GM20431 (cell line): ENCODE measurements around the gene IRAK1.

ENCODE experiments used
- in situ Hi-C: fragments of 300-500 bp; cut with MseI, MboI; formaldehyde crosslinking; loops from one replicate; pipeline ENCODE4 v1.15.0; 2020; ENCODE audit warnings: low sequenced_read_pairs; ENCODE audit not compliant: unreplicated experiment

Gene IRAK1

DNA sequence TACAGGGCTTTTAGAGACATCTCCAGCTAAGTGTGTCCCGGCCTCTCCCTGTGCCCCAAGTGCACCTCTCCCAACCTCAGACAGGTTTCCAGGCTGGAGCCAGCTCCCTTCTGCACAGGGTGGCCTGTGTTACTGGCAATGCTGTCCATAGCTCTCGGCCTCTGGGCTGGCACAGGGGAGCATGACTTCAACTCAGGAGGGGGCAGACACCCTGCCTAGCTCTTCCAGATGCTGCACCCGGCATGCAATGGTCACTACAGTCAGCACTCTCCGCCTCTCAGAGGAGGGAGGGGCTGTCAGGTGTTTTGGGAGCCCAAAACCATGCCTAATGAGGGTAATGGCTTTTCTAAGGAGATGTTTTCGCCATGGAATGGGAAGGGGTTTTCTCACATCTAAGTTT, 2.4 kb upstream of the IRAK1 start:
- in situ Hi-C loops, result no loop called here

DNA sequence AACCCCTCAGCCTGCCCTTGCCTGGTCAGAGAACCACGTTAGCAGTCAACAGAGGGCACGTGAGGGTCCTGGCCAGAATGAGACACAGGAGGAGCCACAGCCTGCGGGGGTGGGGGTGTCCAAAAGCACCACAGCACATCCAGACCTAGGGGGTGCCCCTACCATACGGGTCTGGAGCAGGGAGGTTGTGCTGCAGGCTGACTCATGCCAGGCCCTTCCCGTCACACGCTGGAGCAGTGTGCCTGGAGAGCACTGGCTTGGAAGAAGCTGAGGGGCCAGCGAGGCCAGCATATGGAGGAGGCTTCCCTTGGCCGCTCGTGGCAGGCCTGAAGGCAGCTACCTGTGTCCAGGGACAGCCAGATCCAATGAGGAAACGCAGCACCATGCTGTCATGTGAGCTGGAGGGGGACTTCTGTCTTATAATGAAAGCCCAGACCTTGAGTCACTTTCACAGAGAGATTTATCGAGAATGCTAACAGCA, 1.5 kb upstream of the IRAK1 start:
- in situ Hi-C loops, result no loop called here

GRCh38 chrX:154020536-154021115, 924 bp upstream of the IRAK1 start:
- in situ Hi-C loops, result no loop called here

DNA sequence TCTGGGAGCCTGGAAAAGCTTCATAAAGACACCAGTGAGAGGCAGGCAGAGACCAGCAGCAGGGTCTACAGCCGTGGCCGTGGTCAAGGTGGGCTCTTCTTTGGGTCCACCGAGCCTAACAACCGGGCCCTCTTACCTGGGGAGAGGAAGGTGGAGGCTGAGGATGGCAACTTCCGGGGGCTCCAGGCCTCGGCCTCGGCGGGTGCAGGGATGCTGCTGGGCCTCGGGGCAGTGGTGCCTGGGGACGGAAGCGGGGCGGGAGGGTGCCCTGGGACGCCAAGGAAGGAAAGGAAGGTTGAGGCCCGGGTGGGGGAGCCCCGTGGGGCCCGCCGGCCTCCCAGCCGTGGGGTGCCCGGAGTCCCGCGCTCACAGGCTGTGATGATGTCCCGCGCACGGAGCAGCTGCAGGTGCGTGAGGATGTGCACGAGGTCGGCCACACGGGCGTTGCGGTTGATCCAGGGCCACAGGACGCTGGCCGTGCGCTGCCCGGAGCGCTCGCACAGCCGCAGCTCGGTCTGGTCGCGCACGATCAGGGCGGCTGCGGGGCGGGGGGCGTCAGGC, 561 bp downstream of the IRAK1 start:
- in situ Hi-C loops, result no loop called here

- in situ Hi-C loops, result no loop called here
These were observed 1.1 kb downstream of the IRAK1 start for GRCh38 chrX:154018518-154019060.

GRCh38 chrX:154017766-154018517, 1.8 kb downstream of the IRAK1 start:
- in situ Hi-C loops, result no loop called here

- in situ Hi-C loops, result no loop called here
These were observed 3.2 kb downstream of the IRAK1 start for GRCh38 chrX:154016366-154017076.

DNA sequence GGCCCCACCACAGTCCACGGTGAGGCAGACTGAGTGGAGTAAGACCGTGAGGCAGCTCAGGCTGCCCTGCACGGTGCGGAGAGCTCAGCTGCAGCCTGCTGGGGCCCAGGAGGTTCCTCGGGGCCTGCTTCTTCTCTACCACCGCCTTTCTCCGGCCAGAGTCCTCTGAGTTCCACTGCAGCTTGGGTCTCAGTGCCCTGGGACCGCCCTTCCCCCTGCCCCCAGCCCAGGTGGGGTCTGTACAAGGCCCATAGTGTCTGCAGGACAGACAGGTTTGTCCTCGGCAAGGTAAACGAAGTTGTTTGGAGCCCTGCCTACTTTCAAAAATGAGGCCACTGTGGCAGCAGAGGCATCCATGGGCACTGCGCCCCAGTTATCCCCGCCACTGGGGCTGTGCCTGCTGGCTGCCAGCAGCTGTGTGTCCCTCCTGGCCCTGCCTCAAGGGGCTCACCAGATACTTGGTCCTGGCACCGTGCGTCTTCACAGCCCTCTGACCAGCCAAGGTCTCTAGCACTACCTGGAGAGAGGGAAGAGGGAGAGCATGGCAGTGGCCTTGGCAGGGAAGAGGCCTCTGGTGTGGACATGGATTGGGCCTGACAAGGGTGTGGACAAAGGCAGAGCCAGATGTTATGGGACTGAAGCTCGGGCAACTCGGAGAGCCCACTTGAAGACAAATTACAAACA, 4.0 kb downstream of the IRAK1 start:
- in situ Hi-C loops, result no loop called here

DNA sequence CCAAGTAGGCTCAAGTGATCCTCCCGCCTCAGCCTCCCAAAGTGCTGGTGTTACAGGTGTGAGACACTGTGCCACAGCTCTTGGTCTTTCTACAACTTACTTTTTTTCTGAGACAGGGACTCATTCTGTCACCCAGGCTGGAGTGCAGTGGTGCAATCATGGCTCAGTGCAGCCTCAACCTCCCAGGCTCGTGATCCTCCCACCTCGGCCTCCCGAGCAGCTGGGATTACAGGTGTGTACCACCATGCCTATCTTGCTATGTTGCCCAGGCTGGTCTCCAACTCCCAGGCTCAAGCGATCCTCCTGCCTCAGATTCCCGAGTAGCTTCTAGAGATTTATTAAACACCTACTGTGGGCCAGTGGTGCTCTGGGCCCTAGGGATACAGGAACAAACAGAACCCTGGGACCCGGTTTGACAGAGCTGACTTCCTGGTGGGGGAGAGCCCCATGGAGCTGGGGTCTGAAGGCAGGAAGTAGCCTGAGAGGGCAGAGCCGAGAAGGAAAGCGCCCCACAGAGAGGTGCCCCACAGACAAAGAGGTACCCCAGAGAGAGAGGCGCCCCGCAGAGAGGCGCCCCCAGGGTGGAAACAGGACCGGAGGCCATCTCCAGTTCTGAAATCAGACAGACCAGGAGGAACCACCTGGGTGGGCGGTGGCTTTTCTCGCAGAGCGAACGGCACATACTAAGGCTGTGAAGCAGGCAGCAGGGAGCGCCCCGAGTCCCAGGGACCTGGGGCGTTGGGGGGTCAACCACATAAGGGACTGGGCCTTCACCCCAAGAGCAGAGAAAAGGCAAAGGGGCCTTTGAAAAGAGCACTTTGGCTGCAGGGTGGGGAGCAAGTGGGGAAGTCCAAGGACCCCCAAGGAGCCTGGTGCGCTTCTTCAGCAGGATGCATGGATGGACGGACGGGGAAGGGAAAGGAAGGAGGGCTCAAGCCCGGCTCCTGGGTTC, 5.0 kb downstream of the IRAK1 start:
- in situ Hi-C loops, result no loop called here

DNA sequence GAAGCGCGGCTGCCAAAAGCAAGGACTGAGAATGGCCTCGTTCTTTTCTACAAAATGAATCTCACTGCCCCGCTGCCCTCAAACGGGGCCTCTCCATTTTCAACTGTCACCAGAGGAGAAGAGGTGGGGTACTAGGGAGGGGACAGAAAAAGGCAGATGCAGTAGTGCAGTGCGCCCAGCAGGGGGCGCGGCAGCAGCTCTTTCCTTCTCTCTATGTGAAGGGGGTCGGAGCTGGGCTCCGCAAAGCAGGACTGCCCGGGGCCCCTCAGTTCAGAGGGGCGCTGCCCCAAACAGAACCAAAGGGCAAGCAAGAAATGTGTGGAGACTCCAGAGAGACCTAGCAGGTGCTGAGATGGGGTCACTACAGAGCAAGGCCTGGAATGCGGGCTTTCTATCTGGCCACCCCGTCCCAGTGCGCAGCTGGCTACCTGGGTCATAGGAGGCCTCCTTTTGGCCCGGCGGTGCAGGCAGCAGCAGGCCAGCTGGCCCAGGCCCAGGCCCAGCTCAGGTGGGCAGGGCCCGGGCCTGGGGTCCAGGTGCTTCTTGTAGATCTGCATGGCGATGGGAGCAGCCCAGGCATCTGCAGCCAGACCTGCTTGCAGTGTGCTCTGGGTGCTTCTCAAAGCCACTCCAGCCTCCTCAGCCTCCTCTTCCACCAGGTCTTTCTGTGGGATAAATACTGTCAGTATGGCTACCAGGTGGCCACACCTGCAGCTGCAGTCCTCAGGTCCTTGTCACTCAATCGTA, 5.9 kb downstream of the IRAK1 start:
- in situ Hi-C loops, result no loop called here

GRCh38 chrX:154013001-154013421, 6.7 kb downstream of the IRAK1 start:
- in situ Hi-C loops, result no loop called here

DNA sequence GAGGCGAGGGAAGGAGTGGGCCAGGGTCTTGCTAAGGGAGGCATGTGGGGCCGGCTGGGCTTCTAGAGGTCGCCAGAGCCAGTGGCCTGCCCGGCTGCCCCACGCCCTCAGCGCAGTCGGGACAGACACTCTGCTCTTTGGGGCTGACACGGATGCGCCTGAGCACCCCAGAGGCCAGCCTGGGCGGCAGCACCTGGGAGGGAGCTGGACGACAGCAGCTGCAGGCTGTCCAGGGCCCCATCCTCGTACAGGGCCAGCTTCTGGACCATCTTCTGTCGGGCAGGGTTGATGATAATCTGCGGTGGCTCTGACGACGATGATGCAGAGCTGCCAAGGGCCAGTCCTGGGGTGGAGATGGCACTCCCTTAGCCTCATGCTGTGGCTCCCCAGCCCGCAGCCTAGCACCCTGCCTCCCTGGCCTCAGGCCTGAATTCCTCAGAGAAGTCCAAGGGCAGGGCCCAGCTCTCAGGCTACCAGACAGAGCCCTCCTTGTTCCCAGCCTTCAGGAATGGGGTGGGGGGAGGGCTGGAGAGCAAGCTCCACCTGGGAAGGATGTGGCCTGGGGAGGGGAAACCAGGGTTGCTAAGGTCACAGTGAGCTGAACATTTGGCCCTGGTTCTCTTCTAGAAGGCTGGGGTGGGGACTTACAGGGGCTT, 7.2 kb downstream of the IRAK1 start:
- in situ Hi-C loops, result no loop called here

DNA sequence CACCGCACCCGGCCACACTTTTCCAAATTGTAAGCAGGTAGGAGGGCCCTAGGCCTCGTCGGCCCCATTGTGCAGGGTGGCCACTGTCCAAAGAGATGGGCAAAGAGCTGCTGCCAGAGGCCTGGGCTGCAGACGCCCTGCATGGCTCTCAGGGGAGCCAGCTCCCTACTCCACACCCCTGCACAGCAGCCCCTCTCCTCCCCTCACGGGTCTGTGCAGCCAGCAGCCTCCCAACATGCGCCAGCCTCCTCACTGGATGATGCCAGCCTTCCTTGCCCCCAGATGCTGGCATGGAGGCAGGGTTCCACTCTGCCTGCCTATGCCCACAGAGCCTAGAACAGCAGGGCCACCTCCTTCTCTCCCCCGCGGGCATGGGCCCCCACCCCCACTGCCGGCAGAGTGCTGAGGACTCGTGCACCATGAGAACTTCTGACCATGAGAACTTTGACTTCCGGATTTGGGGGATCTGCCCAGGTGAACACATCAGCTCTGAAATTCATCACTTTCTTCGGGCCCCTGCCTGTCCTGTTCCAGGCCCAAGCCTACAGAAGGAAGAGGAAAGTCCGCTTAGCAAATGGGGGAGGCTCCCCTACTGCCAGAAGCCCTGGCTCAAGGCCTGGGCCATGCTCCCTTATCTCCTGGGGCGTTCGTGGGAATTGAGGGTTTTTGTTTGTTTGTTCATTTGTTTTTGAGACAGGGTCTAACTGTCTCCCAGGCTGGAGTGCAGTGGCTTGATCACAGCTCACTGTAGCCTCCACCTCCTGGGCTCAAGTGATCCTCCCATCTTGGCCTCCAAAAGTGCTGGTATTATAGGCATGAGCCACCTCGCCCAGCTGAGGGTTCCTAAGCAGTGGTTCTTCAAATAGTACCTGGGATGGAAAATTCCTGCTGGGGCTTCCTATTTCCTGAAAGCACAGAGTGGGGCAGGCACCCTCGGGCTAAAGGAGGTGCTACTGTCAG, 8.0 kb downstream of the IRAK1 start:
- in situ Hi-C loops, result no loop called here

DNA sequence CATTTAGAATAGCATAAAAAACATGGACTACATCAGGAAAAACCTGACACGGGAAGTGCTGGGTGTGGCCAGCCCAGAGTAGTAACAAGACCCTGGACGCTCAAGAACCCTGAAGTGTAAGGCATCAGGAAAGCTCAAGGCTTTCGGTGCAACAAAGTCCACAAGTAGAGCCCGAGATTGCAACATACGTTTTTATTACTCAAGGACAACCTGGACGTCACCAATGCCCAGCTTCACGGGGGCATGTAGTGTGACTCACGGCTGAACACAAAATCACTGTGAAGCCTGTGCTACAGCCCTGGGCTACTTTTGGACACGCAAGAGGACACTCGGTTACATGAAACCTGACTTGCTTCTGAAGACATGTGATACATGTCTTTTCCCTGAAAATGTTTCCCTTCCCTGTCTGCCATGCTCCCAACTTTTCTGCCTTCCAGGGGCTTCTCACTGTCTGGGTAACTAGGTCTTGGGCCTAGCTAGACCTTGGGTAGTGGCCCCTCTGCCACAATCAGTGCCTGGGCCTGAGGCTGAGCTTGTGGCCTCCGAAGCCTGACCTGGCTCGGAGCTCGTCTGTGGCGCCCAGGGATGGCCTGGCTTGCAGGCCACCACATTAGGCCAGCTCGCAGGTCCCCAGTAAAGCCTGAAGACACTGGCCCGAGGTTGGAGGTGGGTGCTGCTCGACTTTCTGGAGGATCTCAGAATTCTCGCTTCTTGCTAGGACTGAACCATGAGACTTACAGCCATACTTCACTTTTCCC, 9.2 kb downstream of the IRAK1 start:
- in situ Hi-C loops, result no loop called here

- in situ Hi-C loops, result no loop called here
These were observed 11.2 kb downstream of the IRAK1 start for GRCh38 chrX:154008521-154008920.

- in situ Hi-C loops, result no loop called here
These were observed 12.8 kb downstream of the IRAK1 start for GRCh38 chrX:154006947-154007346.
